SK-N-SH treated with all-trans-retinoic acid at 6 μM for 48 hours (cell line): Measurements from ENCODE around the gene SEMA4D.

Experiments
- POU6F1 ChIP-seq: fragments of 250-450 bp; sonication (Bioruptor Pico); IDR thresholded peaks from 2 replicates; pipeline ENCODE4 v1.8.0; 2021; ENCODE audit warnings: low read depth, mild to moderate bottlenecking, moderate library complexity, borderline replicate concordance
- TOX ChIP-seq: fragments of 250-450 bp; sonication (Bioruptor Pico); IDR thresholded peaks from 2 replicates; pipeline ENCODE4 v1.8.0; 2021; ENCODE audit warnings: mild to moderate bottlenecking, moderate library complexity, borderline replicate concordance

- TF ChIP-seq POU6F1 (no peak), TOX (CRISPR knock-in tag) (no peak)
Observed at GRCh38 chr9:89491694-89492093, 6.2 kb downstream of the SEMA4D start.
